Breast epithelium (tissue), 3 donors: Measurements from ENCODE around the gene MAP4K4.

ENCODE experiments used
- CTCF ChIP-seq, 3 donors: fragments of 450-650 bp; IDR thresholded peaks; one replicate each; pipeline ENCODE4 v1.5.1; 2016 to 2017; ENCODE audit warnings: antibody characterized with exemption in 3 of 3, mild to moderate bottlenecking in 3 of 3, moderate library complexity in 3 of 3
- POLR2A ChIP-seq: fragments of 450-650 bp; IDR thresholded peaks from one replicate; pipeline ENCODE4 v1.6.1; 2016; ENCODE audit warnings: antibody characterized with exemption, mild to moderate bottlenecking, moderate library complexity
- POLR2AphosphoS5 ChIP-seq, 3 donors: sonication (generic); formaldehyde crosslinking; IDR thresholded peaks; one replicate each; pipeline ENCODE4 v1.6.1; 2017; ENCODE audit warnings: antibody characterized with exemption in 3 of 3

GRCh38 chr2:101657787-101658186 lies 39.7 kb upstream of the MAP4K4 start:
- TF ChIP-seq CTCF (IDR thresholded peaks at IDR 0.05) (no peak), POLR2A (no peak), POLR2AphosphoS5 (IDR thresholded peaks at IDR 0.05) (no peak)
